ENCODE results near the gene RNF214.
"Not testable (repeated sequence)": the region's sequence is repeated elsewhere in the genome, so short reads cannot be mapped to it uniquely, and the experiment has no call there.

Gene RNF214

GRCh38 chr11:117232092-117232878 lies at the start of gene RNF214:
Gene RNF214, plus strand, starts transcription at chr11:117232671. Its CDS starts 1,602 bp downstream, at chr11:117234273.
- FAIRE-seq, result no peak

- FAIRE-seq, result not testable (repeated sequence)
These were observed 49.3 kb upstream of the RNF214 start for GRCh38 chr11:117183178-117183577.

- no peak for FAIRE-seq
These were observed 48.6 kb upstream of the RNF214 start for GRCh38 chr11:117183724-117184349.

- no peak for FAIRE-seq
These were observed 46.6 kb upstream of the RNF214 start for GRCh38 chr11:117185736-117186430.

- no peak for FAIRE-seq
These were observed 46.1 kb upstream of the RNF214 start for GRCh38 chr11:117186431-117186761.

GRCh38 chr11:117187007-117187406 lies 45.5 kb upstream of the RNF214 start:
- no peak for FAIRE-seq

- FAIRE-seq, result no peak
These were observed 45.1 kb upstream of the RNF214 start for GRCh38 chr11:117187428-117187798.

- no peak for FAIRE-seq
These were observed 44.5 kb upstream of the RNF214 start for GRCh38 chr11:117187799-117188481.

- no peak for FAIRE-seq
These were observed 43.8 kb upstream of the RNF214 start for GRCh38 chr11:117188620-117189081.

GRCh38 chr11:117189191-117189940 lies 43.1 kb upstream of the RNF214 start:
- FAIRE-seq, result no peak

GRCh38 chr11:117189941-117190544 lies 42.4 kb upstream of the RNF214 start:
- FAIRE-seq, result no peak

GRCh38 chr11:117191680-117192400 lies 40.6 kb upstream of the RNF214 start:
- no peak for FAIRE-seq

- FAIRE-seq, result no peak
These were observed 40.0 kb upstream of the RNF214 start for GRCh38 chr11:117192401-117192875.

GRCh38 chr11:117193130-117194020 lies 39.1 kb upstream of the RNF214 start:
- FAIRE-seq, result no peak

- FAIRE-seq, result no peak
These were observed 38.2 kb upstream of the RNF214 start for GRCh38 chr11:117194267-117194666.

- FAIRE-seq, result no peak
These were observed 37.2 kb upstream of the RNF214 start for GRCh38 chr11:117195258-117195657.

GRCh38 chr11:117195761-117196160 lies 36.7 kb upstream of the RNF214 start:
- no peak for FAIRE-seq

GRCh38 chr11:117197006-117197405 lies 35.5 kb upstream of the RNF214 start:
- no peak for FAIRE-seq

- FAIRE-seq, result no peak
These were observed 34.7 kb upstream of the RNF214 start for GRCh38 chr11:117197516-117198456.

All from islet of Langerhans (tissue), 1 donor.